Measurements from ENCODE around the gene DNAJB4.

DNA sequence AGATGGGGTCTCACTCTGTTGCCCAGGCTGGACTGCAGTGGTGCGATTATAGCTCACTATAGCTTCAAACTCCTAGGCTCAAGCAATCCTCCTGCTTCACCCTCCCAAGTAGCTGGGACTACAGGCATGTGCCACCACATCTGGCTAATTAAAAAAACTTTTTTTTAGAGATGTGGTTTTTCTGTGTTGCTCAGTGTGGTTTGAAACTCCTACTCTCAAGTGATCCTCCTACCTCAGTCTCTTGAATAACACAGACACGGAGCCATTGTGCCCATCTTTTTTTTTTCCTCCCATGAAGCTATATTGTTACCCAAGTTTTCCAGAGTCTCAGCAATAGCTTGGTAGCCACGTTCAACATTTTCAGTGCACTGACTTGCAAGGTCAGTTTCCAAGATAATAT, 43.7 kb downstream of the DNAJB4 start:
- no peak for TF ChIP-seq POLR2A (IDR thresholded peaks at IDR 0.05)
- TF ChIP-seq CTCF (IDR thresholded peaks at IDR 0.05), result no peak

Measured in testis (tissue), 2 donors.